SK-N-SH (cell line): ENCODE data around the gene TRRAP. TPM values are rescaled to one million over a fixed set of nuclear protein-coding genes. Genes with fewer than 3 reads are reported as not detected.

Source experiments
- CTCF ChIA-PET: fragments of 300-600, 350-600 bp; formaldehyde crosslinking; extraction: SDS; loops from one replicate; lab custom pipeline; 2021; lab: Yijun Ruan, JAX
- POLR2A ChIA-PET: fragments of 350-600 bp; sonication (Branson Sonifier 250); formaldehyde crosslinking; extraction: SDS; loops from one replicate; lab custom pipeline; 2020; ENCODE audit warnings: antibody characterized with exemption, inconsistent platforms; lab: Yijun Ruan, JAX
- DNase-seq: peaks from one replicate; pipeline ENCODE4 v3.0.0; 2012
- H2AFZ ChIP-seq: fragments of 200-600 bp; sonication (generic); 2 replicates; pipeline ENCODE4 v1.8.1; 2016; ENCODE audit warnings: antibody characterized with exemption, mild to moderate bottlenecking, low read depth
- H3F3A ChIP-seq: fragments of 200-600 bp; sonication (generic); replicated peaks from 2 replicates; pipeline ENCODE3; 2016; ENCODE audit warnings: antibody characterized with exemption, mild to moderate bottlenecking; ENCODE audit not compliant: insufficient read depth
- H3K27ac ChIP-seq, 2 experiments: fragments of 200-500 bp in 1 of 2; fragments of 200-600 bp in 1 of 2; sonication (Bioruptor generic) in 1 of 2; sonication (generic), shearing (Covaris generic) in 1 of 2; 2 replicates each; pipeline versions ENCODE4 v1.5.1 to v1.6.1; 2014 to 2016; ENCODE audit warnings: low read depth in 2 of 2, inconsistent platforms in 1 of 2, low read length in 1 of 2, mild to moderate bottlenecking in 1 of 2, mixed read lengths in 1 of 2
- H3K27me3 ChIP-seq: fragments of 200-600 bp; sonication (generic), shearing (Covaris generic); 2 replicates; pipeline ENCODE4 v1.6.1; 2016; ENCODE audit warnings: mixed run types; ENCODE audit not compliant: insufficient read depth
- H3K36me3 ChIP-seq, 2 experiments: fragments of 200-500 bp in 1 of 2; fragments of 200-600 bp in 1 of 2; sonication (Bioruptor generic) in 1 of 2; sonication (generic) in 1 of 2; replicated peaks in 1 of 2; 2 replicates each; pipeline versions ENCODE3 to v1.5.1; 2014 to 2016; ENCODE audit warnings: low read length in 1 of 2, mild to moderate bottlenecking in 1 of 2; ENCODE audit not compliant: insufficient read depth in 2 of 2, control insufficient read depth in 1 of 2
- H3K4me1 ChIP-seq, 2 experiments: fragments of 200-500 bp in 1 of 2; fragments of 200-600 bp in 1 of 2; sonication (Bioruptor generic) in 1 of 2; sonication (generic), shearing (Covaris generic) in 1 of 2; 2 replicates each; pipeline versions ENCODE4 v1.5.1 to v1.6.1; 2014 to 2016; ENCODE audit warnings: low read depth in 1 of 2, low read length in 1 of 2, mixed run types in 1 of 2; ENCODE audit not compliant: insufficient read depth in 2 of 2, control insufficient read depth in 1 of 2
- H3K4me2 ChIP-seq: fragments of 200-600 bp; sonication (generic), shearing (Covaris generic); 2 replicates; pipeline ENCODE4 v1.6.1; 2017; ENCODE audit warnings: mixed run types
- H3K4me3 ChIP-seq, 2 experiments: fragments of 200-500 bp in 1 of 2; fragments of 200-600 bp in 1 of 2; sonication (Bioruptor generic) in 1 of 2; sonication (generic), shearing (Covaris generic) in 1 of 2; 2 replicates each; pipeline versions ENCODE4 v1.5.1 to v1.8.1; 2014 to 2016; ENCODE audit warnings: low read depth in 2 of 2, inconsistent platforms in 1 of 2, low read length in 1 of 2, mild to moderate bottlenecking in 1 of 2, mixed read lengths in 1 of 2, moderate library complexity in 1 of 2
- H3K79me2 ChIP-seq: fragments of 200-600 bp; sonication (generic); 2 replicates; pipeline ENCODE4 v1.8.1; 2017; ENCODE audit warnings: mild to moderate bottlenecking; ENCODE audit not compliant: insufficient read depth
- H3K9ac ChIP-seq: fragments of 200-600 bp; sonication (generic); 2 replicates; pipeline ENCODE4 v1.6.1; 2017; ENCODE audit warnings: mixed run types
- H3K9me2 ChIP-seq: fragments of 200-600 bp; sonication (generic); 2 replicates; pipeline ENCODE4 v1.6.1; 2017; ENCODE audit warnings: mixed run types
- H3K9me3 ChIP-seq: fragments of 200-600 bp; sonication (generic); 2 replicates; pipeline ENCODE4 v1.6.1; 2017; ENCODE audit warnings: mixed run types, mild to moderate bottlenecking, moderate library complexity
- H4K20me1 ChIP-seq: fragments of 200-600 bp; sonication (generic); 2 replicates; pipeline ENCODE4 v1.6.1; 2017; ENCODE audit warnings: mild to moderate bottlenecking, mixed run types; ENCODE audit not compliant: insufficient read depth
- EZH2phosphoT487 ChIP-seq: fragments of 200-600 bp; sonication (generic); IDR thresholded peaks from 2 replicates; pipeline ENCODE4 v1.6.1; 2017; ENCODE audit warnings: low read depth, mixed run types, mild to moderate bottlenecking, antibody characterized with exemption, moderate library complexity, borderline replicate concordance
- FOXJ3 ChIP-seq: sonication (generic); formaldehyde crosslinking; IDR thresholded peaks from 2 replicates; pipeline ENCODE4 v1.5.1; 2020; ENCODE audit warnings: mild to moderate bottlenecking, missing genetic modification reagents
- GABPA ChIP-seq: IDR thresholded peaks from 2 replicates; pipeline ENCODE4 v1.4.0; 2012; ENCODE audit warnings: low read depth, mild to moderate bottlenecking
- JUND ChIP-seq: IDR thresholded peaks from 2 replicates; pipeline ENCODE4 v1.4.0; 2012
- MAX ChIP-seq: IDR thresholded peaks from 2 replicates; pipeline ENCODE4 v1.4.0; 2012; ENCODE audit warnings: low read depth
- MEF2A ChIP-seq: IDR thresholded peaks from 2 replicates; pipeline ENCODE4 v1.4.0; 2012; ENCODE audit warnings: low read depth, borderline replicate concordance
- MXI1 ChIP-seq: IDR thresholded peaks from 2 replicates; pipeline ENCODE4 v1.6.1; 2012; ENCODE audit warnings: mild to moderate bottlenecking, low read depth, low read length, improper control_type of control experiment
- NFIC ChIP-seq: IDR thresholded peaks from 2 replicates; pipeline ENCODE4 v1.4.0; 2012; ENCODE audit warnings: borderline replicate concordance
- NRF1 ChIP-seq: IDR thresholded peaks from 2 replicates; pipeline ENCODE4 v1.6.1; 2012; ENCODE audit warnings: low read depth, mild to moderate bottlenecking, low read length
- PBX3 ChIP-seq: IDR thresholded peaks from 2 replicates; pipeline ENCODE4; 2012
- POLR2AphosphoS5 ChIP-seq: IDR thresholded peaks from 2 replicates; pipeline ENCODE4 v1.6.1; 2012; ENCODE audit warnings: low read depth, low read length
- RCOR1 ChIP-seq: fragments of 150-350 bp; IDR thresholded peaks from 2 replicates; pipeline ENCODE4 v1.6.1; 2017; ENCODE audit warnings: antibody characterized with exemption, low read length
- RFX5 ChIP-seq: IDR thresholded peaks from 2 replicates; pipeline ENCODE4 v1.6.1; 2012; ENCODE audit warnings: mild to moderate bottlenecking, improper control_type of control experiment, low read length
- TAF1 ChIP-seq: IDR thresholded peaks from 2 replicates; pipeline ENCODE4 v1.6.1; 2012; ENCODE audit warnings: low read depth, mild to moderate bottlenecking, low read length, moderate library complexity, borderline replicate concordance
- WGBS: methylation state at CpG from one replicate; pipeline ENCODE4 v1.1.6; 2017; ENCODE audit warnings: low lambda C conversion rate; 5-methylcytosine and 5-hydroxymethylcytosine counted together
- polyA plus RNA-seq, 3 experiments: library from polyadenylated mRNA; depleted of rRNA; stranded (reverse); fragments of >200 nt; gene quantifications; 2 replicates each; pipeline ENCODE4 v1.2.3, GENCODE V29; 2012

TRRAP gene
- polyA plus RNA-seq, 1 of the 3 experiments (the other 2 are of a cell fraction) = 24.9 TPM

- Histone ChIP-seq H3F3A (no peaks in the 10 kb centered on the region), H3K36me3 (peaks cover 80 to 88% of the 10 kb centered on the region in 2 experiments)
Measured at GRCh38 chr7:99008921-99009530, 130.7 kb downstream of the TRRAP start.

GRCh38 chr7:99010281-99010680 lies 131.9 kb downstream of the TRRAP start:
- no peaks in the 10 kb centered on the region for H3K9me2 ChIP-seq
- no peaks in the 10 kb centered on the region for H3F3A ChIP-seq
- no peak overlapping the region for H3K9ac ChIP-seq
- H4K20me1 ChIP-seq = no peaks in the 10 kb centered on the region
- 96% methylated on average over 9 of the region's 9 CpGs for WGBS
- H2AFZ ChIP-seq = no peak overlapping the region
- H3K79me2 ChIP-seq = no peaks in the 10 kb centered on the region
- no peak overlapping the region for H3K4me2 ChIP-seq
- CTCF ChIA-PET = interaction anchor here (1.5 kb wide), 1 partner anchor 70 kb away, joined by 4 read pairs; no protein-coding TSS in a partner anchor
- peaks cover 84 to 85% of the 10 kb centered on the region in 2 experiments for H3K36me3 ChIP-seq
- no peak for DNase-seq
- no peak for TF ChIP-seq NRF1
- TF ChIP-seq MAX = no peak
- no peaks in the 10 kb centered on the region for H3K27me3 ChIP-seq
- POLR2A ChIA-PET = no interaction called here
- H3K9me3 ChIP-seq = no peaks in the 10 kb centered on the region
- H3K4me1 ChIP-seq = no peaks in the 10 kb centered on the region
- H3K27ac ChIP-seq = no peak overlapping the region
- H3K4me3 ChIP-seq = no peak overlapping the region

More at GRCh38 chr7:99008921-99009530, 130.7 kb downstream of the TRRAP start:
- Histone ChIP-seq H3K27ac (no peak overlapping the region), H3K27me3 (no peaks in the 10 kb centered on the region), H3K79me2 (no peaks in the 10 kb centered on the region), H3K4me1 (no peaks in the 10 kb centered on the region), H2AFZ (no peak overlapping the region), H3K9ac (no peak overlapping the region), H3K9me3 (no peaks in the 10 kb centered on the region), H4K20me1 (no peaks in the 10 kb centered on the region), H3K4me2 (no peak overlapping the region), H3K9me2 (no peaks in the 10 kb centered on the region), H3K4me3 (no peak overlapping the region)
- ChIA-PET CTCF (interaction anchor here (1.5 kb wide), 1 partner anchor 69 kb away, joined by 4 read pairs; no protein-coding TSS in a partner anchor), POLR2A (no interaction called here)
- TF ChIP-seq NRF1 (no peak), RFX5 (no peak), TAF1 (no peak), MEF2A (no peak), EZH2phosphoT487 (no peak), RCOR1 (no peak), PBX3 (no peak)
- DNase-seq = no peak
- WGBS = 90% methylated on average over 8 of the region's 11 CpGs

- no peaks in the 10 kb centered on the region for H3K79me2 ChIP-seq
- no peak for TF ChIP-seq MEF2A
- no peak for TF ChIP-seq MXI1
- no peak for TF ChIP-seq POLR2AphosphoS5
- no peak for TF ChIP-seq RCOR1
- no peak for TF ChIP-seq NFIC
- TF ChIP-seq EZH2phosphoT487 = no peak
- TF ChIP-seq FOXJ3 = no peak
- no peak for TF ChIP-seq JUND
- no peak for TF ChIP-seq GABPA
- TF ChIP-seq, all 33 proteins: peak for 0
- peaks cover 3% of the 10 kb centered on the region for H3F3A ChIP-seq
- WGBS = 98% methylated on average over 24 of the region's 24 CpGs
- ChIA-PET POLR2A (no interaction called here), CTCF (no interaction called here)
- H2AFZ ChIP-seq = no peak overlapping the region
- peaks cover 80 to 84% of the 10 kb centered on the region in 2 experiments for H3K36me3 ChIP-seq
- no peak overlapping the region for H3K27ac ChIP-seq
- H3K4me1 ChIP-seq = no peaks in the 10 kb centered on the region
- DNase-seq = no peak
- no peaks in the 10 kb centered on the region for H4K20me1 ChIP-seq
- no peak overlapping the region for H3K9ac ChIP-seq
- no peaks in the 10 kb centered on the region for H3K9me3 ChIP-seq
- no peak overlapping the region for H3K4me2 ChIP-seq
- no peak overlapping the region for H3K4me3 ChIP-seq
- H3K9me2 ChIP-seq = no peaks in the 10 kb centered on the region
- no peaks in the 10 kb centered on the region for H3K27me3 ChIP-seq
Measured at GRCh38 chr7:99011341-99011705, 133.0 kb downstream of the TRRAP start.
